UCSD-AML1 (cell line): ENCODE results near the gene NOS2.
A peak's percentile ranks its signal among the peaks of the same experiment; 100 is the strongest.

ENCODE experiments used
- DNase-seq: peaks from one replicate; lab custom pipeline; 2025; ENCODE audit not compliant: unreplicated experiment; lab: John Stamatoyannopoulos, UW

The NOS2 gene

DNA sequence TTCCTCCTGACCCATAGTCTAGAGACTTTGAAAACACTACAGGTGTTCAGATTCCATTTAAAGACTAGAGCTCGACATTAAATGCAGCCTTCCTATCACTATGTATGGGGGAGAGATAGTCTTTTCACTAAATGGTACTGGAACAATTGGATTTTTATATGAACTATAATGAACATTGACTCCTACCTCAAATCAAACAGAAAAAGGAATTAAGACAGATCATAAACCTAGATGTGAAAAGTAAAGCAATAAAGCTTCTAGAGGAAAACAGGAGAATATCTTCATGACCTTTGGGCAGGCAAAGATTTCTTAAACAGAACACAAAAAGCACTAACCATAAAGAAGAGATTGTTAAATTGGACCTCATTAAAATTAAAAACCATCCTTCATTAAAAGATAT is 18.8 kb upstream of the NOS2 start:
- DNase-seq: no peak

DNA sequence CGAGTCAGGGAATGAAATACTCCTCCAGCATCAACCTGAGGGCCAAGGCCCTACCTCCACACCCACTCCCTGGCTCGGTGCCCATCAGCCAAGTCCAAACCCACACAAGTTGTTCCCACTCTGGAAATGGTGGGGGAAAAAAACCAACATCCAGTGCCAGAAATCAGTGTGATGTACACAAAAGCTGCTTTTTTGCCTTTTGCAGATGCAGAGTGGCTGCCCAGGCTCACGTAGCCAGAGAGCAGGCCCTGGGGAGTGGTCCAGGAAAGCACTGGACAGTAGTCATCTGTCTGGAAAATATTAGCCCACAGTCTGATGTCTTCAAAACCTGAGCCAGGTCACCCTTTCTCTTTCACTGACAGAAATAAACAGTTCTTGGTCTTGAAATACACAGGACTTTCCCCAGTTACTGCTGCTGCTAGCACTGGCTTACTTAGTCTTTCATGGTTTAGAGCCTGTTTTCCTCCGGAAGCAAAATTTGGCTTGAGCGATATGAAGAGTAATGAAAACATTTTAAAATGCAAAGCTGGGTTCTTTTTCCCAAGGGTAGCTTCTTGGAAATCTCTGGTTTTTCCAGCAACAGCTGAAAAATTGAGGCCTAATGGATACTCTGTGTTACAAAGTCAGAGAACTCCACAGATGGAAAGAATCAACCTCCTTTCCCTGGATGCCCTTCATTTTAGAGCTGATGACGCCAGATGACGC is 18.2 kb upstream of the NOS2 start:
- DNase-seq: no peak

DNA sequence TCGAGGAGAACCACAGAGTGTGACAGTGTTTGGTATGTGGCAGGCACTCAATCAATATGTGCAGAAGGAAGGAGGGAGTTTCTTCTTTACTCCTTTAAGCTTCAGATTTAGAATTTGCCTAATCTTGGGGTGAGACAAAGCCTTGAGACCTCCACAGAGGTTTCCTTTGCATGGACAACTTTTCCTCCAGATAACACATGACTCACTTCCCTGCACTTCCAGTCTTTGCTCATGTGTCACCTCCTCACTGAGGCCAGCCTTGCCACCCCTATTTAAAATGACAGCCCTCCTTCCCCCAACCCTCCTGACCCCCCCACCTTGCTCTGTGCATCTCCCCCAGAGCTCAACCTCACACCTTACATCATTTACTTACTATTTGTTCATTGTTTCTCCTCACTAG is 17.4 kb upstream of the NOS2 start:
- DNase-seq: peak; percentile 46

DNA sequence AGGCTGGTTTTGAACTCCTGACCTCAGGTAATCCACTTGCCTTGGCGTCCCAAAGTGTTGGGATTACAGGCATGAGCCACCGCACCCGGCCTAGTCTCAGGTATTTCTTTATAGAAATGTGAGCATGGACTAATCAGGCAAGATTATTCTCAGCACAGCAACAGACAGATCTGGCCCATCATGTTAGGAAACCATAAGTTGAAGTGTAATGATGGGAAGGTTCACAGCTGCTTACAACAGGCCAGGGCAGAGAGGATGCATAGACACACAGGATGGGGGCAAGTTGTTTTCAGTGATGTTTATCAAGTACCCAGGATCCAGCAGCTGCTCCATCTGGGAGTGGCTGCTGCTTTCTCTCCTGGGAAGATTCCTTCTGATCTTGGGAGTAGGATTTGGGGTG is 16.6 kb upstream of the NOS2 start:
- DNase-seq: no peak

DNA sequence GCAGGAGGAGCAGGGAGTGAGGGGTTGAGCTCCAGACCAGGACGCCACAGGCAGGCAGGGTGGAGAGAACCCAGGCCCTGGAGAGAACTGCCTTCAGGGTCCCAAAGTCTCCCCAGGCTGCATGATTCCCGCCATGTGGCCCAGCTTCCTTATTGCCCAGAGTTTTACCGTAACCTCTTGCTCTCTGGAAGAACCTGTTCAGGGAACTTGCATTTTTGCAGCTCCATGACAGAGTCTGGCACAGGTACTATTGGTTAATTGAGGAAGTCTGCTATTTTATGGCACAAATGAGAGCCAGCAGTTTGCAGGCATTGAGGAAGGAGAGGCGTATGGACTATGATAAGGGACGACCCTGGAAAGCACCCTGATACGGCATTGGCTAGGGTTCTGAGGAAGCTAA is 11.6 kb upstream of the NOS2 start:
- no peak for DNase-seq

DNA sequence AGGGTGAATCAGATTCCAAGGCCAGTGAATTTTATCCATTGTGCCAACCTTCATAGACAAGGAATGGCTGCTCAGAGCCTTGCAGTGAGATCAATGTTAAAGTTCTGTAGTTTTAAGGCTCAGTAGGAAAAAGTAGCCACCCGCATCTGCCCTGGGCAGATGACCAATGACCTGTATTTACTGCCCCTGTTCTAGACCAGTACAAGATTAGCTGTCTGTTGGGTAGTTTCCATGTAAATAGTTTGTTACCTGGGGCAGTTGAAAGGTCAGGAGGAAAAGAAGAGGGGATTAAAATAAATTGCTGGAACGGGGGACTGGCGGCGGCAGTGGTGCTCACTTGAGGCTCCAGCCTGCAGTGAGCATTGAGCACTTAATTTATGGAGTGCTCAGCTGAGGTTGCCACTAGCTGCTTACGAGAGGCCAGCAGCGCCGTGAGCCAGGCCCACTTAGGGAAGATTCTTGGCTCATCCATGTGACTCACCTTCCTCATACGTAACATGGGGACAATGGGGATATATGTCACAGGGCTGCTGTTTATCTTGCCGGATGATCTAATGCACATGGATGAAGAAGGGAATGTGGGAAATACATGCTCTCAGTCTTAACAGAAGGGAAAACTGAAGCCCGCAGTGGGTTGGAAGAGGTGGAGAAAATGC is 10.7 kb upstream of the NOS2 start:
- DNase-seq: no peak

DNA sequence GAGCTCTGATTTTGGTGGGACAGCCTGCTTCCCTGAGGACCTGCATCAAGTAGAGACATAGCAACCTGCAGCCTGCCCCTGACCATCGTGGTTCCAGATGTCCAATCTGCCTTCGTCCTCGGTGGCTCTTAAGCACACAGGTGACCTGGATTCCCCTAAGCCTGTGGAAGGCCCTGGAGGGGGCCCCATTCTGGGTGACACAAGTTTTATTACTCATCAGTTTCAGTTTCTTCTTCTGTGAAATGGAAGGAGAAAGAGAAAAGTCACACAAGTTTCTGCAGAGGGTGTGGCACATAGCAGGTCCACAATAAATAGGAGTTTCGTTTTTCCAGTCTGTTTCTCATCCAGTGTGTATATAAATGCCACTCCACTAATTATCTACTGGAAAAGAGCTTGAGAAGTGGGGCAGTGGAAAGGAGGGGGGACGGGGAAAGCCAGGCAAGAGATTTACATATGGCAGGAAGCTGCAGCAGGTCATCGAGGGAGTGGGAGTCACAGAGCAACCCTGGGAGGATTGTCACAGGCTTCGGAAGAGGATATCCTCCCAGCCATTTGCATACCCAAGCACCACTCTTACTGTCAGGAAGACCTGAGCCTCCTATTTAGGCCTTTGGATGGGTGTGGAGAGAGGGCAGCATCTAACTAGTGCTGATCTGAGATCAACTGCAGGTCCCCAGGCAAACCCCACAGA is 10.0 kb upstream of the NOS2 start:
- peak; percentile 56 for DNase-seq

DNA sequence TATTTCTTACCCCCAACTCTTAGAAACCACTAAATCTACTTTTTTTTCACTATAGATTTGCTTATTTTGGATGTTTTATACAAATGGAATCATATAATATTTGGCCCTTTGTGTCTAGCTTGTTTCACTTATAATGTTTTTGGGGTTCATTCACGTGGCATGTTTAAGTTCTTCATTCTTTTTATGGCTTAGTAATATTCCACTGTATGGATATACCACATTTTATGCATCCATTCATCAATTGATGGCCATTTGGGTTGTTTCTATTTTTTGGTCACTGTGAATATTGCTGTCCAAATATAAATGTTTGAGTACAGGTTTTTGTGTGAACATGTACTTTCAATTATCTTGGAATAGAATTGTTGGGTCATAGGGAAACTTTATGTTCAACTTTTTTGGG is 9.2 kb upstream of the NOS2 start:
- no peak for DNase-seq

DNA sequence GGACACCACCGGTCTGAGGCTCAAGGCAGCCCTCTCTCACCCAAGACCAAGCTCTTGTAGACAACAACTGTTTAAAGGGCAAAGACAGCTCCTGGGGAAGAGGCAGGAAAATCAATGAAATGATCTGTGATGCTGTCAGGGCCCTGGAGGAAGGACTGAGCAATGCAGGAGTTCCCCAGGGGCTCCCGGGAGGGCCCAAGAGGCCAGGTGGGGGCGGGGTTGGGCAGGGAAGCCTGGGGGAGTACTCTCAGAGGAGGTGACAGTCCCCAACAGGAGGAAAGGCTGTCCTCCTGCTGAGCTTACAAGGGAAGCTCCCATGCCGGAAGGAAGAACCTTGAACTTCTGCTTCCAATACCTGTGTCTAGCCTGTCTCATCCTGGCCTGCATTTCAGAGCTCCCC is 8.3 kb upstream of the NOS2 start:
- DNase-seq: peak; percentile 26

DNA sequence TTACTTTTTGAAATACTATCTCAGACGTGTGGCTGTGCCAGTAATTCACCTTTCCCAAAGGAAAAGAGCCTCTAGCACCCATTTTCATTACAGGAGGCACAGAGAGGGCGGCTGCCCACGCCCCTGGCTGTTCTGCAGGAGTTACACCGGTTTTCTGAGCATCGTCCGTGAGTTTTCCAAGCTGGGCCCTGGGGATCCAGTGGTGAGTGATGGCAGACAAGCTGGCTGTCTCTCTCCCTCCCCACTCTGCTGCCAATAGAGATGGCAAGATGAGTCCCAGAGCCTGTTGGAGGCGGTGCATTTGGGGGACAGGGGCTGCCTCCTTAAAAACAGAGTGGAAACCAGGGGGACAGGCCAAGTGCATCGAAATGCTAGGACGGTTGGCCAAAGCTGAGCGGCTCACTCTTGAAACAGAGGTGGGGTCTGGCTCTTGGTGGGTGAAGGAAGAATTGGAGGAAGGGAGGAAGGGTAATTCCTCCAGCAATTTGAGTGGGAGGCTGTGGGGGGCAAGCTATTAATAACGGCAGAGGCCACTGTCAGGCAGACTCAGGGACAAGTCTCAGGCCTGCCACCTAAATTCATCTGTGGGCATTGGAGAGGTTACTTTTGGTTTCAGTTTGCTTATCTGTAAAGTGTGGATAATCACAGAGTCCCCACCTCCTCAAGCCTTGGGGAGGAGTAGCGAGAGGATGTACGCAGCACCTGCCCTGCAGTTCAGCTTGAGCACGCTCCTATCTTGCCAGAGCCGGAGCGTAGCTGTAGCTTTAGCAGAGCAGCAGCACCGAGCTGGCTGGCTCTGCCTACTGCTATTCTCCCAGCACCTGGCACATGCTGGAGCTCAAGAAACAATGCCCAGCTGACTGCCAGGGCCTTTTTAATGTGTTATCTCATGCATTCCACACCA is 7.5 kb upstream of the NOS2 start:
- no peak for DNase-seq

DNA sequence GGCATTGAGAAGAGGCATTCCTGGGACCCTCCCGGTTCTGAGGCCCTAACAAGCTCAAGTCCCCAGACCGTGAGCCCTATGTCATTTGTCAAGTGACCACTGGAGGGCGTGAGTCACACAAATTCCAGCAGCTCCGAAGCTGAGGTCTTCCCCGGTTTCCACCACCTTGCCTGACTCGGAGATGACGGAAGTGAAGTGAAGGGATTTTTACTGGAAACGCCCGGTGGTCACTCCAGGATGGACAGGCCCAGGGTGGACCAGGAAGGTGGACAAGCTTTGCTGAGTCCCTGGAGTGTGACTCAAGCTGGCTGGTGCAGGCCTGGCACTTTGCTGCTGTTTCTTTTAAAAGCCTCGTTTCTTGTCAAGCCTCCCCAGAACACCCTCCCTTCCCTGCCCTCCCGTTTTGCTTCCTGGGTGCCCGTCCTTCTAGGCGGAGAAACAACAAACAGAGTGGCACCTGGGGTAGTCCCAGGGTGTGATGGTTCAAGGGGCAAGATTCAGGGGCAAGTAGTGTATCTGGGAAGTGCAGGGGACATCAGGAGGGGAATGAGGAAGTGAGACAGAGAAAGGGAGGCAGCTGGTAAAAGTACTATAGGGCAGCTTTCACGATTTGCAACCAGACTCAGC is 5.3 kb upstream of the NOS2 start:
- DNase-seq: peak; percentile 81

DNA sequence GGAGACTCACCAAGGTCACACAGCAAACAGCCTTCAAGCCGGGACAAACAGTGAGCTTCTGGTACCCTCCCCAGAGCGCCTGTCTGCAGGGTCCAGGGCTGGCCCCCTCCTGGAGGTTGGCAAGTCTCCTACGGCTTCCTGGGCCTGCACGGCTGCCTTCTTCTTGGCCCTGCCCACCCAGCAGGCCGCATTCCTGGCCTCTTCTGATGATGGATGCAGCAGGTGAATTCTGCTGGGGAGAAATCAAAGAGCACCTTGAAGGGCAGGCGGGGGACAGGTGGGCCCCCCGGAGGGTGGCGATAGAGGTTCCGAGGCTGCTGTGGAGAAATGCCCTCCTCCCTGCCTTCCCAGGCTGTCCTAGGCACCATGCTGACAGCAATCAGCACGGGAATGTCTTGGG is 3.8 kb upstream of the NOS2 start:
- no peak for DNase-seq

DNA sequence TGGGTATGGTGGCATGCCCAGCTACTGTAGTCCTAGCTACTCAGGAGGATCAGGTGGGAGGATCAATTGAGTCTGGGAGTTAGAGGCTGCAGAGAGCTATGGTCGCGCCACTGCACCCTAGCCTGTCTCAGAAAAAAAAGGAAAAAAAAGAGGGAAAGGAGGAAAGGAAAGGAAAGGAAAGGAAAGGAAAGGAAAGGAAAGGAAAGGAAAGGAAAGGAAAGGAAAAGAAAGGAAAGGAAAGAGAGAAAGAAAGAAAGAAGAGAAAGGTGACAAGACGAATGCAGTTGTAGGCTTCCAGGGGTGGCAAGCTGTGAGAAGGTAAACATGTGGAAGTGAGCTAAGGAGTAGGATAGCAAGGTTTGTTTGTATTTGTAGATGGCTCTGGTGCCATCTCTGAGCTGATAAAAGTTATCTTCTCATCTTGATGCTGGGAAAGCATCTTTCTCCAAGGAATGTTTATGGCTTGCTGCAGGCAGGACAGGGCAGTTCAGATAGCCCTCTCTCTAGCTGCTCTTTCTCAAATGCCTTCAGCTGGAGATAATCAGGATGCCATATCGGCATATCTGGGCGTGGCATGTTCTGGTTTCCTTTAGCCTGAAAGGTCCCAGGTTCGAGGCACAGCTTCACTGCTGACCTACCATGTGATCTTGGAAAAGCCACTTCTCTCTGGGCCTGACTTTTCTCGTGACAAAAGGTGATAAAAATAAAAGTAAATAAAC is 2.8 kb upstream of the NOS2 start:
- DNase-seq: no peak

DNA sequence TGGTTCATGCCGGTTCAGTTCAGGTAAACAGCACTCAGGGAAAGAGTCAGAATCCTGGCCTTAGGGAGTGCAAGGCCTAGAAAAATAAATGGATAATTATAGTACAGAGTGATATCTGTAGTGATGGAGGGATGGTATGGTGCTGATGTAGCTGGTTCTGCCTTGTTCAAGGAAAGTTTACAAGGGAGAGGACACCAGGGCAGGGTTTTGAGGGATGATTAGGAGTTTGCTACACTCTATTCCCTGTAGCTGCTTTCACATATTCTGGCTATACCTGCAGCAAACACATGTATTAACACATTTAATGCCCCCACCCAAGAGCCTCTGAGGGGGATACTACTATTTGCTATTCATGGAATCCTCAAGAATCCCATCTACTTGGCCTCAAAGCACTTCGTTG is 1.7 kb upstream of the NOS2 start:
- no peak for DNase-seq

DNA sequence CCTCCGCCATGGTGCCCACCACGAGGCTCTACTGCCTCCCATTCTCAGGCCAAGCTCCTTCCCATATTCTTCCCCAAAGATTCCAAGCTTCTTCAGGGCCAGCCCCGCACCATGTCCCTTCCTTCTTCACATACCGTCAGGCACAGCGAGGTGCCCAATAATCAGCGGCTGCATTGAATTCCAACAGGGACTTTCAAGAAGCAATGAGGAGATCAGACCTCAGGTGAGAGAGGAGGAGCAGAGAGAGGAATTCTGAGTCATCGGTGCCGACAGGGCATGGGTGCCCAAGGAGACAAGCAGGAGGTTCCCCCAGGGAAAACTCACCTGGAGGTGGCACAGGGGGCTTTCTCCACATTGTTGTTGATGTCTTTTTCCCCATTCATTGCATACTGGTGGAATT is 2.0 kb downstream of the NOS2 start:
- DNase-seq: no peak

DNA sequence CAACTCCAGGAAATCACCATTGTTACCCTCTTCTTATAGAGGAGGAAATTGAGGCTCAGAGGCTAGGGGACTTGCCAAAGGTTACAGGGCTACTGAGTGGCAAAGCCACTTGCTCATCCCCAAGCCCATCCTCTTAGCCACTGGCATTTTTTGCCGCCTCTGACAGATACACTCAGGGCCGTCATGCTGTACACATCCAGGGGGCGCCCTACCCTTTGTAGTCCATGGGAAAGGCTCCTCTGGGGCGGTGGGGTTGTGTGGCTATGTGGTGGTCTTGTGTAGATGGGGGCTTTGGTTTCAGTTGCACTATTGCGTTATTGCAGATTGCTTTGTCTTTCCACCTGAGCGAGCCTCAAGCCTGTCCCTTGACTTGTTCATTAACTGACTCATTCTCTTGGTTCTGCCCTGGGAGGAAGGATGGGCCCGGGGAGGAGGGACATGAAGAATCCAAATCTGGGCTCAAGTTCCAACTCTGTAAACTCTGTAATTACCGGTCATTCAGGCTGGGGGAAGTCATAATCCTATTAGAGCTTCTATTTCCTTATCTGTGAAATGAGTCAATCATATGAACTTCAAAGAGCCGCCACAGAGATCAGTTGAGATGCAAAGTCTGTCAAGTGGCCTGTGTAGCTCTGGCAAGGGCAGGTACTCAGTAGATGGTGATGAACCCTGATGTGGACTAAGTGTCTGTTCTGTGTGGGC is 2.8 kb downstream of the NOS2 start:
- no peak for DNase-seq

DNA sequence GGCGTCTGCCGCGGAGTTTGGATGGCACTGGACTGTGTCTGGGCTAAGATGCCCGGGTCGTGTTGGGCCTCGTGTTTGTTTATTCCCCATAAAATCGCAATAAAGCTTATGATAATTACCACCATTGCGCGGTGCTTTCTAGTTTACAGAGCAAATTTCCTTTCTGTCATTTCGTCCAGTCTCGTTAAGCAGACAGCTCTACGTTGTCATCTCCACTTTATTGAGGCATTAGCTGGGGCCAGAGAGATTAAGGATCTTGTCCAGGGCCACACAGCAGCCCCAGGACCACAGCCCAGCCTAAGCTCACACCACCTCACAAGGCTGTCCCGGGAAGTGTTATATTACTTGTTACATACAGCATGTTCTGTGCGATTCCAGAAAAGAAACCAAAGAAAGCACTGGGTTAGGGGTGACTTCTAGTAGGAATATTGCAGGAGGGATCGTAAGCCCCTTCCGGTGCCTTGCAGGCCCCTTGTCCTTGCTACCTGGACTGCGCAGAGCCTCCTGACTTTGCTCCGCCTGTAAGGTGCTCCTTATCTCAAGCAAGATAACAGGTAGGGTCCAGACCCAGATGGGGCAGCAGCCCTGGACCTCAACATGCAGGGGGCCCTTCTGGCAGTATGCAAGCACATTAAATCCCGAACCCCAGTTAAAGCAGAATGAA is 6.3 kb downstream of the NOS2 start:
- DNase-seq: no peak

DNA sequence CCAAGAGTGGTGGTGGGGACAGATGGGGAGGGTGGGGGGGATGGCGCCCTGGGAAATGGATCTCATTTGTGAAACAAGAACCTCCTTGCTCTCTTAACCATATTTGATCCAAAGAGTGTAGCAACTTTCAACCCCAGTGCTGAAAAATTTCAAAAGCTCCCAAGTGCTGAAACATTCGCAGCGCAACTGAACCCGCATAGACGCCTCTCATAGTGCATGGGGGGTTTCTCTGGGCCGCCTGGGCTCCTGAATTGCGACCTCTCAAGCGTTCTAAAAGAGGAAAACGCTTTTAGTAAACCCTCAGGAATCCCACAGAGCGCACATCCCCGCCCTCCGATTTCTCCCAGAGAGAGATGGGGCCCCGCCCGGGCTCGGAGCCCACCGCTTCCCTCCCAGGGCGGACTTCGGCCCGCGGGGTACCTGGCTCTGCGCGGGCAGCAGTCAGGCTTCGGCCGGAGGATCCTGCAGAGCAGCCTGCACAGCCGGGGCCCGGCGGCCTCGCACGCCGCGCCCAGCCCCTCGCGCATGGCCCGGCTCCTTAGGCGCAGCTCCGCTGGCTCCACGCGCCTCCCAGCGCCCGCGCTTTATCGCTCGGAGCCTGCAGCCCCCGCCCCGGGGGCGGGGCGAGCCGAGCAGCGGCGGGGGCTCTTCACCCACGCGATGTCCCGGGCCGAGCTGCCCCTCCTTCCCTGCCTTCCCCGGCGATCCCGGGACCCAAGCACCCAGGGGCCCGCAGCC is 7.0 kb downstream of the NOS2 start:
- no peak for DNase-seq

DNA sequence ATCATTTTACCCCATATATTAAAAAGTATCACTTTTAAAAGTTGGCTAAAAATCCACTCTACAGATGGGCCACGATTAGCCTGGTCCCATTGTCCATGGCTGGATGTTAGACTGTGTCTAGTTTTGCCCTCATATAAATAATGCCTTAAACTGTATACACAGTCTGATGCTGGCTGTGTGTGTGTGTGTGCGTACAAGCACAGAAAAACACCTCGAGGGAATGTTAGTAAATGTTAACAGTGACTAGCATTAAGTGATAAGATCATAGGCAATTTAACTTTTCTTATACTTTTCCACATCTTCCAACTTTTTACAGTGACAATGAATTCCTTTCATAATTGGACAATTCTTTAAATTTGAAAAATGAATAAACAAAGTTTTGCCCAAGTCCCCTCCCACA is 8.2 kb downstream of the NOS2 start:
- DNase-seq: no peak
